ENCODE data around the gene ZNF789.

The ZNF789 gene

DNA sequence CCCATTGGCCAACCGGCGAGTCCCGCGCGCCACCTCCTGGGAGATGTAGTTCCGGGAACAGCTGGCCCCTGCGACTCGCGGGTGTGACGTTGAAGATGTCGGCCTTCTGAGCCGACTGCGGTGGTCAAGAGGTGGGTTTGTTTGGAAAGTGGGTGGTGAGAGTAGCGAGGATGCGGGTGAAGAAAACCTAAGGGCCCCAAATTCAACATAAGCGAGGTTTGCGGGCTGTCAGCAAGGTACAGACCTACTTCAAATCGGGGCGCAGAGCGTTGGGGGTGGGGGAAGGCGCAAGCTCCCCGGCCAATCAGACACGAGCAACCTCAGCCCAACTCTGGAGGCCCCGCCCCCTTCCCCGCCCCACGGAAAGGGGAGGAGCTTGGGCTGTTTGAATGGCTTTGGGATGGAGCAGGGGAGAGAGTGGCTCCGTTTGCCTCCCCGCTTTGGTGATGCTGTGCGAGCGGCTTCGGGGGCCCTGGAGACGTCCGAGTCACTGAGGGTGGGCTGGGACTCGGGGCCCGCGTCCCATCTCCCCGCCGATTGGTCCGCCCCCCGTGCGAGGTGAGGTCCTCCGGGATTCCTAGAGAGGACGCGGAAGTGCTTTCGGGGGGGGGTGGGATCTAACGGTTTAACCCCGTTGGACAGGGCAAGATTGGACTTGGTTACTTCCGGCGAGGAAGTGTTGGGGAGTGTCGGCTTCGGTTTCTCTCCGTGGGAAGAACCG is 32.1 kb downstream of the ZNF789 start, which contains the start of gene ZKSCAN5:
Gene ZKSCAN5, plus strand, starts transcription at position 60 of the 721 bp plus-strand sequence. CDS start 1,383 bp downstream, outside the sequence.
- DNase-seq (ENCODE audit: low read depth), result peak; percentile 95

DNA sequence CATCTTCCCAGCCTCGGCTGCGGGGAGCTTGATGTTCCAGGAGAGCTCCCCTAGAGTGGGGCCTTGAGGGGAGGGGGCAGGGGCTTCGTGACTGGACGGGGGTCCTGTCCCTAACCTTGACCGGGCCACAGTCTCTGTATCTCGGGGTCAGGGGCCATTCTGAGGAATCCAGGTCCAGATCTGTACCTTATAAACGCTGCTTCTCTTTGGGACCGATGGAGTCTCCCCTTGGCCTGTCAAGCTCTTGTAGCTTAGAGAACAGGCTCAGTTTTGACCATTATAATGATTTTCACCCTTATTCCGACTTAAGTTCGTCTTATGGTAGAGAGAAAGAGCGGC is 32.6 kb downstream of the ZNF789 start:
- no peak for DNase-seq (ENCODE audit: low read depth)

DNA sequence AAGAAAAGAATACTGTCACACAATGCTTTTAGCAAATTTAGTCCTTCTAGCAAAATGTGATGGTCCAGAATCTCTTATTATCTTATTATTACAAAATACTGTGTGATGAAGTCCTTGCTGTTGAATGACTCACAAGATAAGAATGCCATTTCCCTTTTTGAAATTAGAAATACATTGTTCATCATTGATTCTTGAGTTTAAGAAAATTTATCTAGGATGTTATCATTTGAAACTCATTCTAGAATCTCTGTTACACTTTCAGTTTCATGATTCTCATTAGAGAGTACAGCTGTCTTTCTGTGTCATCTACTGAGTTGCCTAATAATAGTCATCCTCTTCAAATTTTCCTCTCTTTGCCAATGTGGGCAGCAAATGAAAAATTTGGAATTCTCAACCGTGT is 41.4 kb downstream of the ZNF789 start:
- DNase-seq (ENCODE audit: low read depth), result no peak

DNA sequence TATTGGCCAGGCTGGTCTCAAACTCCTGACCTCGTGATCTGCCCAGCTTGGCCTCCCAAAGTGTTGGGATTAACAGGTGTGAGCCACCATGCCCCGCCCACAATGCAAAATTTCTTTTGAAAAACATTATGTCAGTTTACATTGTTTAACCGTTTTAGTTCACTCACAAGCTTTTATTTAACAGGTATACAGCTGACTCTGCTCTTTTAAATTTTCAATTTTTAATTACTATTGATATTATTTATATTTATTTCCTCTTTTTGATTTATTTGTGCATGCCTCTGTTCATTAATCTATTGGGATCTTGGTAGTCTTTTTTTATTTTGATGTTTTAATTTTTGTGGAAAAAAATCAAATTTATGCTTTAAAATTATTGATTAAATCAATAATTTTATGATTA is 48.7 kb downstream of the ZNF789 start:
- DNase-seq (ENCODE audit: low read depth), result no peak

DNA sequence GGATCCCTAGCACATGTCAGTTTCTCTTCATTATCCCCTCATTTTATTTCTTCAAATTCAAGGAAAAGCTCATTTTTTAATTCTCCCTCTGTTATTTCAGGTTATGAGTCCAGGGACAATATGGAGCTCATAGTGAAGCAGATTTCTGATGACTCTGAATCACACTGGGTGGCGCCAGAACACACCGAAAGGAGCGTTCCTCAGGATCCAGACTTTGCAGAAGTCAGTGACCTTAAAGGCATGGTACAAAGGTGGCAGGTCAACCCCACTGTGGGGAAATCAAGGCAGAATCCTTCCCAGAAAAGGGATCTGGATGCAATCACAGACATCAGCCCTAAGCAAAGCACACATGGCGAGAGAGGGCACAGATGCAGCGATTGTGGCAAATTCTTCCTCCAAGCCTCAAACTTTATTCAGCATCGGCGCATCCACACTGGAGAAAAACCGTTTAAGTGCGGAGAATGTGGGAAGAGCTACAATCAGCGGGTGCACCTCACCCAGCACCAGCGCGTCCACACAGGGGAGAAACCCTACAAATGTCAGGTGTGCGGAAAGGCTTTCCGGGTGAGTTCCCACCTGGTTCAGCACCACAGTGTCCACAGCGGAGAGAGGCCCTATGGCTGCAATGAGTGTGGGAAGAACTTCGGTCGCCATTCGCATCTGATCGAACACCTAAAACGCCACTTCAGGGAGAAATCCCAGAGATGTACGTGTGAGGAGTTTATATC is 53.2 kb downstream of the ZNF789 start:
- DNase-seq (ENCODE audit: low read depth), result no peak

DNA sequence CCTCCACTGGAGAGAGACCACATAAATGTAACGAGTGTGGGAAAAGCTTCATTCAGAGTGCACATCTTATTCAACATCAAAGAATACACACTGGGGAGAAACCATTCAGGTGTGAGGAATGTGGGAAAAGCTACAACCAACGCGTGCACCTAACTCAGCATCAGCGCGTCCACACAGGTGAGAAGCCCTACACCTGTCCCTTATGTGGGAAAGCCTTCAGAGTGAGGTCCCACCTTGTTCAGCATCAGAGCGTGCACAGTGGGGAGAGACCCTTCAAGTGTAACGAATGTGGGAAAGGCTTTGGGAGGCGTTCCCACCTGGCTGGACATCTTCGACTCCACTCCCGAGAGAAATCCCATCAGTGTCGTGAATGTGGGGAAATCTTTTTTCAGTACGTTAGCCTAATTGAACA is 58.7 kb downstream of the ZNF789 start:
- DNase-seq (ENCODE audit: low read depth), result no peak

DNA sequence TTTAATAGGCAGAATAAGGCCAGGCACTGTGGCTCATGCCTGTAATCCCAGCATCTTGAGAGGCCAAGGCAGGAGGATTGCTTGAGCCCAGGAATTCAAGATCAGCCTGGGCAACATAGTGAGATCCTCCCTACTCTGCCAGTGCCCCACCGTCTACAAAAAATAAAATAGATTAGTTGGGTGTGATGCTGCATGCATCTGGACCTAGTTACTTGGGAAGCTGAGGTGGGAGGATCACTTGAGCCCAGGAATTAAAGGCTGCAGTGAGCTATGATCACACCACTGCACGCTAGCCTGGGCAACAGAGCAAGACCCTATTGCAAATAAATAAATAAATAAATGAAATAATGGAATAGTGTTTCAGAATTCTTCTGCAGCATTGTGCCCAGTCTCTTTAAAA is 63.0 kb downstream of the ZNF789 start:
- no peak for DNase-seq (ENCODE audit: low read depth)

All from stimulated activated CD8-positive, alpha-beta memory T cell treated with anti-CD3 and anti-CD28 coated beads, Interleukin-4, amount 100 ng/mL, for 24 hours (primary cell).